Activated CD4-positive, alpha-beta T cell treated with anti-CD3 and anti-CD28 coated beads for 36 hours (primary cell): Measurements from ENCODE around the gene FOS. TPM values are rescaled to one million over a fixed set of nuclear protein-coding genes. Genes with fewer than 3 reads are reported as not detected.
A peak's percentile ranks its signal among the peaks of the same experiment; 100 is the strongest.

Experiments
- ATAC-seq: fragments of 200-7000 bp; cut with Tn5 transposase; one replicate; pipeline ENCODE4 v1.10.0; 2021; ENCODE audit warnings: mild to moderate bottlenecking, moderate library complexity
- CTCF ChIA-PET: fragments of 350-600 bp; sonication (Branson Sonifier 250); formaldehyde crosslinking; loops from one replicate; lab custom pipeline; 2021; ENCODE audit warnings: antibody characterized with exemption; lab: Charles Lee
- POLR2A ChIA-PET: fragments of 350-600 bp; sonication (Branson Sonifier 250); formaldehyde crosslinking; loops from one replicate; lab custom pipeline; 2021; ENCODE audit warnings: antibody characterized with exemption, inconsistent platforms; lab: Charles Lee
- DNase-seq: peaks from one replicate; pipeline ENCODE4 v3.0.0-alpha.2; 2020
- H3K27ac Mint-ChIP-seq: one replicate; pipeline ENCODE4 v1.8.0; 2021; ENCODE audit warnings: mixed read lengths
- H3K27me3 Mint-ChIP-seq: one replicate; pipeline ENCODE4 v1.8.0; 2021; ENCODE audit warnings: mixed read lengths
- H3K36me3 Mint-ChIP-seq: one replicate; pipeline ENCODE4 v1.8.0; 2021; ENCODE audit warnings: low read depth, mixed read lengths
- H3K4me1 Mint-ChIP-seq: one replicate; pipeline ENCODE4 v1.8.0; 2021; ENCODE audit warnings: mixed read lengths
- H3K4me3 Mint-ChIP-seq: one replicate; pipeline ENCODE4 v1.8.0; 2021; ENCODE audit warnings: mild to moderate bottlenecking, moderate library complexity, mixed read lengths
- H3K9me3 Mint-ChIP-seq: one replicate; pipeline ENCODE4 v1.8.0; 2021; ENCODE audit warnings: low read depth, mixed read lengths
- intact Hi-C, 2 experiments: fragments of 100-400 bp; cut with DNase I in 1 of 2; cut with micrococcal nuclease in 1 of 2; formaldehyde crosslinking; loops; one replicate each; pipeline versions ENCODE4 v1.14.2 to v1.15.1; 2022 to 2024; cut with DNase I, micrococcal nuclease
- total RNA-seq, 2 experiments: library from RNA; stranded (reverse); gene quantifications; one replicate each; pipeline ENCODE4 v1.2.3, GENCODE V29; 2021

Gene FOS
- total RNA-seq, 2 experiments from 2014 or later = 16.0 to 21.1 TPM

- POLR2A ChIA-PET = no interaction called here
- H3K27ac Mint-ChIP-seq = no peak overlapping the region
- CTCF ChIA-PET = no interaction called here
Observed at GRCh38 chr14:75261820-75262219, 16.8 kb upstream of the FOS start.

GRCh38 chr14:75262641-75263040, 16.0 kb upstream of the FOS start:
- no peak overlapping the region for H3K27ac Mint-ChIP-seq
- intact Hi-C loops = no loop called here
- ATAC-seq (no peak), DNase-seq (no peak)
- peaks cover 23% of the 10 kb centered on the region for H3K4me1 Mint-ChIP-seq
- H3K4me3 Mint-ChIP-seq = no peak overlapping the region
- ChIA-PET CTCF (no interaction called here), POLR2A (no interaction called here)
- no peaks in the 10 kb centered on the region for H3K36me3 Mint-ChIP-seq
- H3K27me3 Mint-ChIP-seq = peaks cover 2% of the 10 kb centered on the region
- no peaks in the 10 kb centered on the region for H3K9me3 Mint-ChIP-seq

More at GRCh38 chr14:75261820-75262219, 16.8 kb upstream of the FOS start:
- H3K27me3 Mint-ChIP-seq = peaks cover 2% of the 10 kb centered on the region
- H3K4me3 Mint-ChIP-seq = no peak overlapping the region
- no peaks in the 10 kb centered on the region for H3K9me3 Mint-ChIP-seq
- DNase-seq (no peak), ATAC-seq (no peak)
- H3K36me3 Mint-ChIP-seq = no peaks in the 10 kb centered on the region
- intact Hi-C loops = no loop called here
- peaks cover 26% of the 10 kb centered on the region for H3K4me1 Mint-ChIP-seq

DNA sequence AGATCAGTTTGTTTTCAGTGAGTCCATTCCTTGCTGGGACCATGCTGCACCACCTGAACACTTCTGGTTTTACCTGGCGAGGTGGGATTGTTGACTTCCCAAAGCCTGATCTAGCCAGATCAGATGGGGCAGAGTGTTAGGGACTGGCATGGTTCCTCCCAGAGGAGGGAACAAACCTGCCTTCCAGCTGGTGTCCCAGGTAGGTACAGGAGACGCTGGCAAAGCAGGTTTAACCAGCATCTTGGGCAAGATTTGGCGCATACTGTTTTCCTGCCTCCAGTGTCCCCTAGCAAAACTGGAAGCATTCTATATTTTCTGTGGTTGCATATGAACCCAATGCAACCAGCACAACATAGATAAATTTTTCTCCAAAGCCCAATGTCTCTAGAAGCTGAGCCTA, 14.6 kb upstream of the FOS start:
- POLR2A ChIA-PET = interaction anchor here (0.6 kb wide), 1 partner anchor 80 kb away, joined by 3 read pairs; no protein-coding TSS in a partner anchor
- CTCF ChIA-PET = interaction anchor here (0.6 kb wide), 1 partner anchor 515 kb away, joined by 3 read pairs; no protein-coding TSS in a partner anchor
- Mint-ChIP-seq H3K36me3 (no peaks in the 10 kb centered on the region), H3K27me3 (peaks cover 2% of the 10 kb centered on the region), H3K27ac (no peak overlapping the region), H3K9me3 (no peaks in the 10 kb centered on the region), H3K4me1 (peaks cover 15% of the 10 kb centered on the region), H3K4me3 (no peak overlapping the region)
- ATAC-seq (no peak), DNase-seq (no peak)
- intact Hi-C loops = no loop called here

GRCh38 chr14:75267141-75267721, 11.4 kb upstream of the FOS start:
- ChIA-PET CTCF (interaction anchor here (0.6 to 1.4 kb wide), 7 partner anchors 13 to 131 kb away, joined by 3 to 4 read pairs (median 3); no protein-coding TSS in a partner anchor), POLR2A (interaction anchor here (0.7 to 1.4 kb wide), 2 partner anchors 11 to 17 kb away, joined by 3 read pairs; partner anchors contain the start of gene FOS)
- Mint-ChIP-seq H3K9me3 (no peaks in the 10 kb centered on the region), H3K27ac (no peak overlapping the region), H3K36me3 (no peaks in the 10 kb centered on the region), H3K27me3 (peaks cover 6% of the 10 kb centered on the region), H3K4me3 (no peak overlapping the region), H3K4me1 (peaks cover 6% of the 10 kb centered on the region)
- no peak for ATAC-seq
- DNase-seq = no peak
- intact Hi-C loops = no loop called here

- H3K9me3 Mint-ChIP-seq = no peaks in the 10 kb centered on the region
- H3K36me3 Mint-ChIP-seq = no peaks in the 10 kb centered on the region
- ChIA-PET POLR2A (interaction anchor here (0.6 to 0.8 kb wide), 2 partner anchors 10 to 488 kb away, joined by 3 to 9 read pairs; no protein-coding TSS in a partner anchor), CTCF (interaction anchor here (0.7 to 1.1 kb wide), 4 partner anchors 16 to 291 kb away, joined by 3 to 5 read pairs (median 3); no protein-coding TSS in a partner anchor)
- peaks cover 6% of the 10 kb centered on the region for H3K4me1 Mint-ChIP-seq
- DNase-seq (no peak), ATAC-seq (no peak)
- H3K4me3 Mint-ChIP-seq = no peak overlapping the region
- H3K27ac Mint-ChIP-seq = no peak overlapping the region
- H3K27me3 Mint-ChIP-seq = peaks cover 14% of the 10 kb centered on the region
- intact Hi-C loops = no loop called here
Observed at GRCh38 chr14:75268633-75269550, 9.7 kb upstream of the FOS start.

DNA sequence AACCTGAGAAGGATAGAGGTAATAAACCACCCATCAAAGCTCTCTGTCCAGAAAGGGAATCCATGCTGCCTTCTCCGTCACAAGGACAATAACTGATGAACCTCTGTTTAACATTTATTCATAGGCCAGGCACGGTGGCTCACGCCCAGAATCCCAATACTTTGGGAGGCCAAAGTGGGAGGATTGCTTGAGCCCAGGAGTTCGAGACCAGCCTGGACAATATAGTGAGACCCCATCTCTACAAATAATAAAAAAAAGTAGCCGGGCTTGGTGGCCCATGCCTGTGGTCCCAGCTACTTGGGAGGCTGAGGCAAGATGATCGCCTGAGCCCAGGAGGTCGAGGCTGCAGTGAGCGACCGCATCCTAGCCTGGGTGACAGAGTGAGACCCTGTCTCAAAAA, 7.1 kb upstream of the FOS start:
- H3K36me3 Mint-ChIP-seq = no peaks in the 10 kb centered on the region
- H3K4me3 Mint-ChIP-seq = no peak overlapping the region
- peaks cover 23% of the 10 kb centered on the region for H3K4me1 Mint-ChIP-seq
- ChIA-PET CTCF (interaction anchor here (0.7 to 1.4 kb wide), 2 partner anchors 24 to 133 kb away, joined by 3 to 4 read pairs; no protein-coding TSS in a partner anchor), POLR2A (interaction anchor here (1.0 kb wide), 1 partner anchor 23 kb away, joined by 7 read pairs; no protein-coding TSS in a partner anchor)
- H3K27ac Mint-ChIP-seq = no peak overlapping the region
- H3K9me3 Mint-ChIP-seq = no peaks in the 10 kb centered on the region
- H3K27me3 Mint-ChIP-seq = peaks cover 28% of the 10 kb centered on the region
- intact Hi-C loops = loop anchor here in 1 of 2 experiments (10.0 kb wide), 1 partner anchor 507 kb away; the partner anchor contains the start of gene YLPM1
- no peak for ATAC-seq
- no peak for DNase-seq

DNA sequence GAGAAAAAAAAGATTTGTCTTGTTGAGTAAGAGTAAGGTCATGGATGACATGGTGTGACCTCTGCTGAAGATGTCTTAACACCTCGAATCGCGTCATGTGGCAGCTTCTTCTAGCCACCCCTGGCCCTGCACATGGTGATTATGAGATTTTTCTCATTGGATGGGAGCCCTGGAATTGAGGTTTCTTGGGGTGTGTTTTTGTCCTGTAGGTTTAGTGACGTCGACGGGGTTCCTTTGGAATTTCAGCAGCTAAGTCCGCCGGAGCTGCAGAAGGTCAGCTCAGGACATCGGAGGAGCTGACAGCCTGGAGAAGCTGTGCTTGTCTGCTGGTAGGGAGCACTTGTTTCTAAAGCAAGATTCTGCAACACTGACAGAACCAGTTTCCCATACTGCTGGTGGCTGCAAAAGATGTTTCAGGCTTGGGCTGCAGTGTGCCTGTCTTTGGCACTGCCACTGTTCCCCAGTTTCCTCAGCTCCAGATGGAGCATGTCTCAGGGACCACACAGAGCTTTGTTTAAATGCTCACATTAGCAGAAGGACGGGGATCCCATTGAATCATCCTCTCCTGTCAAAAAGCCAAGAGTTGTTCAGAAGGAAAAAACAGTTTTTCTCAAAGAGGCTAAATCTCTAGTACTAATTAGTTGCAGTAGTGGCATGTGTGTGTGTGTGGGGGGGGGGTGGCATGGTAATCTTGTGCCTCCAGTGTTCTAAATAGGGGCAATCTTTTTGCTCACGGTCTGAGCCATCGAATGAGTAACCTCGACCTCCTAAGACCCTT, 5.2 kb upstream of the FOS start:
- ChIA-PET CTCF (interaction anchor here (0.6 to 2.2 kb wide), 3 partner anchors 14 to 269 kb away, joined by 3 to 8 read pairs (median 3); no protein-coding TSS in a partner anchor), POLR2A (no interaction called here)
- peaks cover 30% of the 10 kb centered on the region for H3K4me1 Mint-ChIP-seq
- no peaks in the 10 kb centered on the region for H3K9me3 Mint-ChIP-seq
- peaks cover 33% of the 10 kb centered on the region for H3K27me3 Mint-ChIP-seq
- DNase-seq = no peak
- intact Hi-C loops = loop anchor here in 1 of 2 experiments (10.0 kb wide), 1 partner anchor 509 kb away; the partner anchor contains the start of gene YLPM1
- no peak for ATAC-seq
- no peaks in the 10 kb centered on the region for H3K36me3 Mint-ChIP-seq
- H3K4me3 Mint-ChIP-seq = no peak overlapping the region
- no peak overlapping the region for H3K27ac Mint-ChIP-seq

- DNase-seq (no peak), ATAC-seq (no peak)
- intact Hi-C loops = loop anchor here in 1 of 2 experiments (10.0 kb wide), 1 partner anchor 509 kb away; the partner anchor contains the start of gene YLPM1
- Mint-ChIP-seq H3K27ac (no peak overlapping the region), H3K4me3 (no peak overlapping the region), H3K4me1 (peaks cover 30% of the 10 kb centered on the region), H3K27me3 (peaks cover 33% of the 10 kb centered on the region), H3K36me3 (peaks cover 1% of the 10 kb centered on the region), H3K9me3 (no peaks in the 10 kb centered on the region)
- ChIA-PET POLR2A (no interaction called here), CTCF (interaction anchor here (0.6 to 2.2 kb wide), 3 partner anchors 13 to 1630 kb away, joined by 3 to 8 read pairs (median 3); no protein-coding TSS in a partner anchor)
Observed at GRCh38 chr14:75274050-75274898, 4.4 kb upstream of the FOS start.

DNA sequence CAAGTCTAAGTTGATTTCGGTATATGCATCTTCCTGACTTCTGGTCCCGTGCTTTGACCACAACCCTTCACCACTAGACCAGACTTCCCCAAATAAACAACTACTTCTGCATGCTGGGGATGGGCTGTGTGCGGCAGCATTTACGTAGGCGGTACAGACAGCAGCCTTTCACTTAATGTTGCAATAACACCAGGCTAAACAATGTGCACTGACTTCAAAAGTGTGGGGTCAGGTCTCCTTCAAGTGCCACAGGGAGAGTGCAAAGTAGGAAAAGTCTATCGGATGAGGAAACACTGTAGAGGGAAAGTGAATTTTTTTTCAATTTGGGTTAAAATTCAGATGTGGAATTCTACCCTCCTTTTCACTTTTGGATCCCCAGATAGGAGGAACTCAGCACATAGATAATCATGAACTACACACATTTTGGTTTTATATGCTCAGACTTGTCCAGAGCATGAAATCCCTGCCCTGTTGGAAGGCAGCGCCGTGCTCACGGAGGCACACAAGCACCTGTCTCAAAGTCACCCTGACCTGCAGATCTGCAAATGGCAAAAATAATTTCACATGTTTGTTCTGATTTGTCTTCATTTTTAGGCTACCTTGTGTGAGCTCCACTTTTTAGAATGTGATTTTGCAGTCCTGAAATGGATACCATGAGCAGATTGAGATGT, 3.6 kb upstream of the FOS start:
- ATAC-seq (no peak), DNase-seq (peak; percentile 41)
- Mint-ChIP-seq H3K36me3 (peaks cover 8% of the 10 kb centered on the region), H3K4me1 (peaks cover 32% of the 10 kb centered on the region), H3K27ac (no peak overlapping the region), H3K9me3 (no peaks in the 10 kb centered on the region), H3K27me3 (peaks cover 33% of the 10 kb centered on the region), H3K4me3 (no peak overlapping the region)
- intact Hi-C loops = loop anchor here in 1 of 2 experiments (10.0 kb wide), 1 partner anchor 510 kb away; the partner anchor contains the start of gene YLPM1
- ChIA-PET POLR2A (no interaction called here), CTCF (interaction anchor here (1.0 to 2.2 kb wide), 2 partner anchors 15 to 20 kb away, joined by 3 to 8 read pairs; no protein-coding TSS in a partner anchor)
